Loucy (cell line): ENCODE measurements around the gene PGBD2.
"Not testable (repeated sequence)": the region's sequence is repeated elsewhere in the genome, so short reads cannot be mapped to it uniquely, and the experiment has no call there.

Experiments
- H2AFZ ChIP-seq: fragments of 200-600 bp; sonication (generic); 2 replicates; pipeline ENCODE4 v1.6.0; 2016; ENCODE audit warnings: antibody characterized with exemption, mild to moderate bottlenecking, low read length, moderate library complexity
- H3F3A ChIP-seq: fragments of 200-600 bp; 2 replicates; pipeline ENCODE4 v1.6.0; 2016; ENCODE audit warnings: antibody characterized with exemption, low read depth, mild to moderate bottlenecking
- H3K27me3 ChIP-seq: fragments of 200-600 bp; sonication (generic); 2 replicates; pipeline ENCODE4 v1.6.1; 2014; ENCODE audit warnings: low read length, mild to moderate bottlenecking; ENCODE audit not compliant: insufficient read depth, poor library complexity, severe bottlenecking
- H3K36me3 ChIP-seq: fragments of 200-600 bp; sonication (generic); 2 replicates; pipeline ENCODE4 v1.6.1; 2016; ENCODE audit warnings: low read length; ENCODE audit not compliant: insufficient read depth
- H3K4me1 ChIP-seq: fragments of 200-600 bp; sonication (generic); 2 replicates; pipeline ENCODE4 v1.5.1; 2014; ENCODE audit warnings: low read length, mild to moderate bottlenecking; ENCODE audit not compliant: insufficient read depth, poor library complexity, severe bottlenecking
- H3K4me2 ChIP-seq: fragments of 200-600 bp; sonication (generic); 2 replicates; pipeline ENCODE4 v1.6.0; 2014; ENCODE audit warnings: antibody characterized with exemption, low read length, low read depth, mild to moderate bottlenecking; ENCODE audit not compliant: poor library complexity, severe bottlenecking
- H3K4me3 ChIP-seq: fragments of 200-600 bp; sonication (generic); 2 replicates; pipeline ENCODE4 v1.5.1; 2014; ENCODE audit warnings: low read length, mild to moderate bottlenecking, mixed read lengths; ENCODE audit not compliant: poor library complexity, severe bottlenecking
- H3K79me2 ChIP-seq: fragments of 200-600 bp; sonication (generic); 2 replicates; pipeline ENCODE4 v1.6.1; 2014; ENCODE audit warnings: low read length; ENCODE audit not compliant: insufficient read depth
- H3K9ac ChIP-seq: fragments of 200-600 bp; sonication (generic); 2 replicates; pipeline ENCODE4 v1.6.0; 2014; ENCODE audit warnings: mild to moderate bottlenecking, low read depth, low read length, moderate library complexity; ENCODE audit not compliant: poor library complexity, severe bottlenecking
- H3K9me2 ChIP-seq: fragments of 200-600 bp; sonication (generic); replicated peaks from 2 replicates; pipeline ENCODE4 v1.6.1; 2016; ENCODE audit warnings: low read depth, low read length, mixed read lengths
- H3K9me3 ChIP-seq: fragments of 200-600 bp; sonication (generic); 2 replicates; pipeline ENCODE4 v1.6.1; 2014; ENCODE audit warnings: mild to moderate bottlenecking, antibody characterized with exemption, low read length, low read depth; ENCODE audit not compliant: insufficient read depth
- H4K20me1 ChIP-seq: fragments of 200-600 bp; sonication (generic); 2 replicates; pipeline ENCODE4 v1.6.0; 2014; ENCODE audit warnings: antibody characterized with exemption, low read length, mild to moderate bottlenecking; ENCODE audit not compliant: insufficient read depth, poor library complexity, severe bottlenecking

Gene PGBD2

GRCh38 chr1:248930037-248930436 lies 24.0 kb downstream of the PGBD2 start:
- not testable (repeated sequence) for H3K36me3 ChIP-seq, H3K4me3 ChIP-seq, H3K9me3 ChIP-seq, H3K27me3 ChIP-seq, H3K79me2 ChIP-seq, H3K4me2 ChIP-seq, H3K9me2 ChIP-seq, H4K20me1 ChIP-seq, H3F3A ChIP-seq
- H2AFZ ChIP-seq: peak overlapping the region; percentile 42; the same call in 1 of the 2 replicates
- peaks cover 47% of the 10 kb centered on the region for H3K4me1 ChIP-seq
- H3K9ac ChIP-seq: peak overlapping the region; percentile 19

DNA sequence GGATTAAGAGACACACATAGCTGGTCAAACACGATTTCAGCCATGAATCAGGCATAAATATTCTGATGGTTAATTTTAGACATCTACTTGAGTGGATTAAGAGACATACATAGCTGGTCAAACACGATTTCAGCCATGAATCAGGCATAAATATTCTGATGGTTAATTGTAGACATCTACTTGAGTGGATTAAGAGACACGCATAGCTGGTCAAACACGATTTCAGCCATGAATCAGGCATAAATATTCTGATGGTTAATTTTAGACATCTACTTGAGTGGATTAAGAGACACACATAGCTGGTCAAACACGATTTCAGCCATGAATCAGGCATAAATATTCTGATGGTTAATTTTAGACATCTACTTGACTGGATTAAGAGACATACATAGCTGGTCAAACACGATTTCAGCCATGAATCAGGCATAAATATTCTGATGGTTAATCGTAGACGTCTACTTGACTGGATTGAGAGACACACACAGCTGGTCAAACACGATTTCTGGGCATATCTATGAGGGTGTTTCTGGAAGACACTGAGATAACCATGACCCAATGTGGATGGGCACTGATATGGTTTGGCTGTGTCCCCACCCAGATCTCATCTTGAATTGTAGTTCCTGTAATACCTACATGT lies 32.3 kb downstream of the PGBD2 start:
- not testable (repeated sequence) for H4K20me1 ChIP-seq, H3F3A ChIP-seq, H3K9ac ChIP-seq, H2AFZ ChIP-seq, H3K27me3 ChIP-seq, H3K4me3 ChIP-seq, H3K9me3 ChIP-seq, H3K4me1 ChIP-seq, H3K9me2 ChIP-seq, H3K4me2 ChIP-seq, H3K36me3 ChIP-seq, H3K79me2 ChIP-seq

DNA sequence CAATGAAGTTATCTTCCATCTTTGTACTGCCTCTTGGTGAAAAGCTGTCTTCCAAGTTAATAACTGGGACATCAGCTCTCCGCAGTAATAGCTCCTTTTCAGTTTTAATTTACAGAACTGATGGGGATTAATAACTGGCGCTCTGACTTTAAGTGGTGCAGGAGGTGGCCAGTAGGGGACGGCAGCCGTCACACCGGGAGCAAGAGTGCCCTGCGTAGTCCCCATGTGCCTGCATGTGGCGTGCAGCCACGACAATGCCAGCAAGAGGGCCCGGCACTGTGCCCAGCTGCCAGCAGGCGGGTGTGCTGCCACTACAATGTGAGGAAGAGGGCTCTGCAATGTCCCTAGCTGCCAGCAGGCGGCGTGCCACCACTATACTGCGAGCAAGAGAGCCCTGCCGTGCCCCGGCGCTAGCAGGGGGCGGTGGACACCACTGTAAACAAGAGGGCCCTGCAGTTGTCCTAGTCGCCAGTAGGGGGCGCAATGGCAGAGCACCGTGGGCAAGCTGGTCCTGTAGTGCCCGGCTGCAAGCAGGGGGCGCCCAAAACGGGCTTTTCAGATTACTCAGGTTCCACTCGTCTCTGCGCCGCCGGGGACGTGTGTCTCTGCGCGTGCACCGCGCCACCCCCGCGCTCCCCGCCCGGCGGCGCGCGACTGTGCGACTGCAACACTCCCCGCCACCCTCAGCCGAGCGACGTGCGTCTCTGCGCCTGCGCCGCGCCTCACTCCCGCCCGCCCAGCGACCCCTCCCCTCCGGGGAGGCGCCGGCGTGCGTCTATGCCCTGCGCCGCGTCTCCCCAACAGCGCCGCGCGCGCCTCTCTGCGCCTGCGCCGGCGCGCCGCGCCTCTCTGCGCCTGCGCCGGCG lies 38.3 kb downstream of the PGBD2 start:
- not testable (repeated sequence) for H3K4me1 ChIP-seq, H3K36me3 ChIP-seq, H3K4me3 ChIP-seq, H3K9me3 ChIP-seq, H4K20me1 ChIP-seq, H3F3A ChIP-seq, H3K79me2 ChIP-seq, H3K9ac ChIP-seq, H3K9me2 ChIP-seq, H3K27me3 ChIP-seq, H3K4me2 ChIP-seq, H2AFZ ChIP-seq

DNA sequence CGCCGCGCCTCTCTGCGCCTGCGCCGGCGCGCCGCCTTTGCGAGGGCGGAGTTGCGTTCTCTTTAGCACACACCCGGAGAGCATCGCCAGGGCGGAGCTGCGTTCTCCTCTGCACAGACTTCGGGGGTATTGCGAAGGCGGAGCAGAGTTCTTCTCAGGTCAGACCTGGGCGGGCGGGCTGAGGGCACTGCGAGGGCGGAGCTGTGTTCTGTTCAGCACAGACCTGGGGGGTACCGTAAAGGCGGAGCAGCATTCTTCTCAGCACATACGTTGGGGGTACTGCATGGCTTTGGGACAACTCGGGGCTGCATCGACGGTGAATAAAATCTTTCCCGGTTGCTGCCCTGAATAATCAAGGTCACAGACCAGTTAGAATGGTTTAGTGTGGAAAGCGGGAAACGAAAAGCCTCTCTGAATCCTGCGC lies 39.0 kb downstream of the PGBD2 start:
- H3K27me3 ChIP-seq, H3K9ac ChIP-seq, H2AFZ ChIP-seq, H3K4me2 ChIP-seq, H3K79me2 ChIP-seq, H3K4me1 ChIP-seq, H3F3A ChIP-seq, H4K20me1 ChIP-seq, H3K4me3 ChIP-seq, H3K9me3 ChIP-seq, H3K36me3 ChIP-seq, H3K9me2 ChIP-seq: not testable (repeated sequence)

- H4K20me1 ChIP-seq, H3K9me2 ChIP-seq, H2AFZ ChIP-seq, H3K4me1 ChIP-seq, H3K9ac ChIP-seq, H3K79me2 ChIP-seq, H3K36me3 ChIP-seq, H3F3A ChIP-seq, H3K27me3 ChIP-seq, H3K4me2 ChIP-seq, H3K9me3 ChIP-seq, H3K4me3 ChIP-seq: not testable (repeated sequence)
These were observed 39.4 kb downstream of the PGBD2 start for GRCh38 chr1:248945453-248945852.

DNA sequence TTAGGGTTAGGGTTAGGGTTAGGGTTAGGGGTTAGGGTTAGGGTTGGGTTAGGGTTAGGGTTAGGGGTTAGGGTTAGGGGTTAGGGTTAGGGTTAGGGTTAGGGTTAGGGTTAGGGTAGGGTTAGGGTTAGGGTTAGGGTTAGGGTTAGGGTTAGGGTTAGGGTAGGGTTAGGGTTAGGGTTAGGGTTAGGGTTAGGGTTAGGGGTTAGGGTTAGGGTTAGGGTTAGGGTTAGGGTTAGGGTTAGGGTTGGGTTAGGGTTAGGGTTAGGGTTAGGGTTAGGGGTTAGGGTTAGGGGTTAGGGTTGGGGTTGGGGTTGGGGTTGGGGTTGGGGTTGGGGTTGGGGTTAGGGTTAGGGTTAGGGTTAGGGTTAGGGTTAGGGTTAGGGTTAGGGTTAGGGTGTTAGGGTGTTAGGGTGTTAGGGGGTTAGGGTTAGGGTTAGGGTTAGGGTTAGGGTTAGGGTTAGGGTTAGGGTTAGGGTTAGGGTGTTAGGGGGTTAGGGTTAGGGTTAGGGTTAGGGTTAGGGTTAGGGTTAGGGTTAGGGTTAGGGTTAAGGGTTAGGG lies 39.9 kb downstream of the PGBD2 start:
- H3K4me3 ChIP-seq, H3K9ac ChIP-seq, H3F3A ChIP-seq, H2AFZ ChIP-seq, H3K4me1 ChIP-seq, H3K9me3 ChIP-seq, H3K79me2 ChIP-seq, H3K36me3 ChIP-seq, H3K4me2 ChIP-seq, H3K9me2 ChIP-seq, H3K27me3 ChIP-seq, H4K20me1 ChIP-seq: not testable (repeated sequence)
